ENCODE measurements around the gene LTBP1.

Gene LTBP1

DNA sequence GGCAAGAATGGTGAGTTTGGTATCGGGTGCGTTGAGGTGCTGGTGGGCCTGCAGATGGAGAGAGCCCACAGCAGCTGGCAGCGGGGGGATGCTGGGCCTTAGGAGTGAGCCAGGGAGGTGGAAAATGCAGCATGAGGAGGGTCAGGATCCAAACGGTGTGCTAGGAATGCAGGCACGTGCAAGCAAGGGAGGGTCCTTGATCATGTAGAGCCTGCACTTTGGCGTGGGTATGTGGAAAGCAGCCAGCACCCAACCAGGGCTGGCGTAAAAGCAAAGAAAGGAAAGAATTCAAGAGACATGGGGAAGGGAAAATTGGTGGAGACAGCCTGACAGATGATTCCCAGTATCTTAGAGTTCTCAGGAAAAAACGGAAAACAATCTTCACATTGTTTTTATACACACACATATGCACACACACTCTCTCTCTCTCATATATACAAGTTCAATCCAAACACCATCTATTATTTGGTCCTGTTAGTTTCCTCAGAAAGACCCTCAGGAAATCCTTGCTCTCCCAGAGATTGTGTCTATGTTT, 46.3 kb downstream of the LTBP1 start:
- no peaks in the 10 kb centered on the region for H3K27me3 Mint-ChIP-seq (ENCODE audit: low read depth)
- no peaks in the 10 kb centered on the region for H3K36me3 Mint-ChIP-seq (ENCODE audit: low read depth)
- no peak for DNase-seq (ENCODE audit: low spot score)
- H3K4me1 Mint-ChIP-seq (ENCODE audit: low read depth), result no peaks in the 10 kb centered on the region
- no peak overlapping the region for H3K27ac Mint-ChIP-seq
- no peak overlapping the region for H3K4me3 Mint-ChIP-seq
- no peaks in the 10 kb centered on the region for H3K9me3 Mint-ChIP-seq

DNA sequence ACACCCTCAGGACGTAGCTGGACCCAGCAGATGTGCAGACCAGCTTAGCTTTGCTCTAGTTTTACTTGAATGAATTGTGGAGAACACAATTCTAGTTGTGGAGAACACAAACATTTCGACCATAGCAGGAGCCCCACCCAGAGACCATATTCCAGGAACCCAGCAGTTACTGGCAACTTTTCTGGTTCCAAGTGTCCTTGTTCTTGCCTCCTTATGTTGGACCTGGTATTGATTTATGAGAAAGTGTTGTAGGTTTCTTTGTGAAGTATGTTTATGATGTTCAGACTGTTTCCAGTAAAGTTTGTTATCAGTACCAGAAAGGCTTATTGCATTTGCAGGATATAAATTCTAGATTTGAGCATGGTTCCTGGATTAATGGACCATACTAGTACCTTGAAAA, 51.0 kb downstream of the LTBP1 start:
- Mint-ChIP-seq H3K4me1 (ENCODE audit: low read depth) (no peaks in the 10 kb centered on the region), H3K4me3 (no peak overlapping the region), H3K9me3 (no peaks in the 10 kb centered on the region), H3K36me3 (ENCODE audit: low read depth) (no peaks in the 10 kb centered on the region), H3K27ac (no peak overlapping the region), H3K27me3 (ENCODE audit: low read depth) (no peaks in the 10 kb centered on the region)
- DNase-seq (ENCODE audit: low spot score), result no peak

DNA sequence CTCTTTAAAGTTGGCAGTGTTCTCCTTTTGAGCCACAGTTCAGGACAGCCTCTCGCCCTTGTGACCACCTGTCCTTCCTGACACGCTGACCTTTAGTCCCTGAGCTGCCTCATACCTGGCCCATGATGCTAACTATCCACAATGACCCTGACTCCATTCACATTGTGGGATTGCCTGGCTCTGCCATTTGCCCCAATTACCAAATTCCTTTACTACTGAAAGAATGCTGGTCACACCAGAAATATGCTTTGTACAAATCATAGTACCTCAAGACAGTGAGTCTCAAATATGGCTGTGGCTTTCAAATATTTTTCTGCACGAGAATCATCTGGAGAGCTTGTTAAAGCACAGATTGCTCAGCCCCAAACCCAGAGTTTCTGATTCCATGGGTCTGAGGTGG, 54.2 kb downstream of the LTBP1 start:
- Mint-ChIP-seq H3K27ac (no peak overlapping the region), H3K27me3 (ENCODE audit: low read depth) (no peaks in the 10 kb centered on the region), H3K4me3 (no peak overlapping the region), H3K4me1 (ENCODE audit: low read depth) (no peaks in the 10 kb centered on the region), H3K36me3 (ENCODE audit: low read depth) (no peaks in the 10 kb centered on the region), H3K9me3 (no peaks in the 10 kb centered on the region)
- no peak for DNase-seq (ENCODE audit: low spot score)

DNA sequence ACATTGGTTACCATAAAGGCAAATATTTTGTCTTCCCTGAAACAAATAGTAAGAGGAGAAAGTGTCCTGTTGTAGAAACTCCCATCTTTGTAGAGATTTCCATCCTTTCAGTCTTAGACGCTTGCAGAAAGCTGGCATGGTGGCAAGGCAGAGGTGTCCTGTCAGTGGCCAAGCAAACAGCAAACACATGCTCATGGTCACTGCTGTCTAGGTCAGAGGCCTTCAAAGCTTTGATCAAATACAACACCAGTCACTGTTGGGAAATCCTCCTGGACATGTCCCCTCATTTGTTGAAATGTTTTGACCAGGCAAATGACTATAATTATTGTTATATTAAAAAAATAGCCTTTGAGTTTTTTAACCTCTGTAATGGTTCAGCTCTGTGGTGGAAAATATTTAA, 55.1 kb downstream of the LTBP1 start:
- Mint-ChIP-seq H3K4me1 (ENCODE audit: low read depth) (no peaks in the 10 kb centered on the region), H3K27ac (no peak overlapping the region), H3K4me3 (no peak overlapping the region), H3K9me3 (no peaks in the 10 kb centered on the region), H3K36me3 (ENCODE audit: low read depth) (no peaks in the 10 kb centered on the region), H3K27me3 (ENCODE audit: low read depth) (no peaks in the 10 kb centered on the region)
- no peak for DNase-seq (ENCODE audit: low spot score)

DNA sequence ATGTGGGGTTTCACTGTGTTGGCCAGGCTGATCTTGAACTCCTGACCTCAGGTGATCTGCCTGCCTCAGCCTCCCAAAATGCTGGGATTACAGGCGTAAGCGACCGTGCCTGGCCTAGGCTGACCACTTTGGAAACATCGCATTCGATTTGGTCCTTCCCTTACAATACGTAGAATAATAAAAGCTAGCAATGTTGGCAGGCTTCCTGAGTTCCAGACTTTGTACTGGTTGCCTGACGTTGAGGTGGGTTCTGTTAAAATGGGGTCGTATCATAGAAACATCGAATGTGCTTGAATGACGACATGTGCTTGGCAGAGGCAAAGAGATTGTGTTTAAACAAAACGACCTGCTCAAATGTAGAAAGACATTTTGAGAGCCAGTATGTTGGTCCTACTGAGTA, 56.1 kb downstream of the LTBP1 start:
- no peaks in the 10 kb centered on the region for H3K27me3 Mint-ChIP-seq (ENCODE audit: low read depth)
- no peaks in the 10 kb centered on the region for H3K4me1 Mint-ChIP-seq (ENCODE audit: low read depth)
- no peak overlapping the region for H3K4me3 Mint-ChIP-seq
- DNase-seq (ENCODE audit: low spot score), result no peak
- H3K9me3 Mint-ChIP-seq, result no peaks in the 10 kb centered on the region
- no peaks in the 10 kb centered on the region for H3K36me3 Mint-ChIP-seq (ENCODE audit: low read depth)
- no peak overlapping the region for H3K27ac Mint-ChIP-seq

DNA sequence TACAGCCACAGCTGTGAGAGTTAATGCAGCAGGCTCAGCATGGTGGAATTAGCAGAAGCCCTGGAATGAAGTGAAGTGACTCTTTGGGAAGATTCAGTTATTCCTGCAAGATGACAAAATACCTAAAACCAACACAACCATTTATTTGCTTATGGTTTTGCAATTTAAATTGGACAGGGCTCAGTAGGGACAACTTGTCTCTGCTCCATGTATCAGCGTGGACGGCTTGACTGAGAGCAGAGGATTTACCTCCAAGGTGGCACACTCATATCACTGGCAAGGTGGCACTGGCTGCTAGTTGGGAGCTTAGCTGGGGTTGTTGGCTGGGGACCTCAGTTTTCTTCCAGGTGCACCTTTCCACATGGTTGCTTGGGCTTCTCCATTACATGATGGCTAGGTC, 58.3 kb downstream of the LTBP1 start:
- H3K9me3 Mint-ChIP-seq, result no peaks in the 10 kb centered on the region
- H3K36me3 Mint-ChIP-seq (ENCODE audit: low read depth), result no peaks in the 10 kb centered on the region
- no peak for DNase-seq (ENCODE audit: low spot score)

DNA sequence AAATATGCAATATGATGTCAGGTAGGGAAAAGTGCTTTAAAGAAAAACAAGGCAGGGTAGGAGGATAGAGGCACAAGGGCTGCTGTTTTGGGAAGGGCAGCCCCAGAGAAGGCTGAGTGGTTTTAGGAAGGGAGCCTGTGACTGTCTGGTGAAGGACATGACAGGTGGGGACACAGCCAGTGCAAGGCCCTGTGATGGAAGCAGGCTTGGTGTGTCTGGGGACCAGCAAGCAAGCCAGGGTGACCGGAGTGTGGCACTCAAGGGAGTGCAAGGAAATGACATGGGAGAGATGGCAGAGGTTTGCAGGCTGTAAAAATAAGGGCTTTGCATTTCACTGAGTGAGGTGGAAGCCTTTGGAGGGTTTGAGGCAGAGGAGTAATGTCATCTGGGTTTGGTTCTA, 62.0 kb downstream of the LTBP1 start:
- no peaks in the 10 kb centered on the region for H3K9me3 Mint-ChIP-seq
- H3K36me3 Mint-ChIP-seq (ENCODE audit: low read depth), result no peaks in the 10 kb centered on the region
- no peak overlapping the region for H3K4me3 Mint-ChIP-seq
- no peak overlapping the region for H3K27ac Mint-ChIP-seq
- H3K27me3 Mint-ChIP-seq (ENCODE audit: low read depth), result peaks cover 2% of the 10 kb centered on the region
- no peak for DNase-seq (ENCODE audit: low spot score)
- H3K4me1 Mint-ChIP-seq (ENCODE audit: low read depth), result no peaks in the 10 kb centered on the region

More for the DNA sequence above, 58.3 kb downstream of the LTBP1 start:
- Mint-ChIP-seq H3K4me3 (no peak overlapping the region), H3K27ac (no peak overlapping the region), H3K4me1 (ENCODE audit: low read depth) (no peaks in the 10 kb centered on the region), H3K27me3 (ENCODE audit: low read depth) (peaks cover 2% of the 10 kb centered on the region)

DNA sequence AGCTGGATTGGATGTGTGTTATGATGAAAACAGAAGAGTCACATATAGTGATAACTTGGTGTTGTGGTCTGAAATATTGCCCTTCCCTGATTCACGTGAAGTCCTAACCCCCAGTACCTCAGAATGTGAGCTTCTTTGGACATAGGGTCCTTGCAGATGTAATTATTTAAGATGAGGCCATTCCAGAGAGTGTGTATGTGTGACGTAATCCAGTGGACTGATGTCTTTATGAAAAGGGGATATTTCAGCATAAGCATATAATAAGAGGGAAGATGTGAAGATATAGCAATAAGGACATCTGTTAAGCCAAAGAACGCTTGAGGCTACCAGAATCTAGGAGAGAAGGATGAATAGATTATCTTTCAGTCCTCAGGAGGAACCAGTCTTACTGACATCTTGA, 62.5 kb downstream of the LTBP1 start:
- Mint-ChIP-seq H3K27ac (no peak overlapping the region), H3K36me3 (ENCODE audit: low read depth) (no peaks in the 10 kb centered on the region), H3K4me3 (no peak overlapping the region), H3K27me3 (ENCODE audit: low read depth) (peaks cover 2% of the 10 kb centered on the region), H3K4me1 (ENCODE audit: low read depth) (no peaks in the 10 kb centered on the region), H3K9me3 (no peaks in the 10 kb centered on the region)
- no peak for DNase-seq (ENCODE audit: low spot score)

DNA sequence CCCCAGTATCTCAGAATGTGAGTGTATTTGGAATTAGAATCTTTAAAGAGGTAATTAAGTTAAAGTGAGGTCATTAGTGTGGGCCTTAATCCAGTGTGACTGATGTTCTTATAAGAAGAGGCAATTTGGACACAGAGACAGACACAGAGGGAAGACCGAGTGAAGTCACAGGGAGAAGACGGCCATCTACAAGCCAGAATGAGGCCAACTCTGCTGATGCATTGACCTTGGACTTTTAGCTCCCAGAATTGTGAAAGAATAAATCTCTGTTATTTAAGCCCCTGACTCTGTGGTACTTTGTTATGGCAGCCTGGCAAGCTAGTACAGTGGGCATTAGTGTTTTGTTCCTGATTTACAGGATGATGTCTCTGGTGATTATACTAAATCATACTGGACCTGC, 64.6 kb downstream of the LTBP1 start:
- peaks cover 7% of the 10 kb centered on the region for H3K27me3 Mint-ChIP-seq (ENCODE audit: low read depth)
- no peak overlapping the region for H3K4me3 Mint-ChIP-seq
- H3K9me3 Mint-ChIP-seq, result no peaks in the 10 kb centered on the region
- no peak for DNase-seq (ENCODE audit: low spot score)
- H3K27ac Mint-ChIP-seq, result no peak overlapping the region
- no peaks in the 10 kb centered on the region for H3K36me3 Mint-ChIP-seq (ENCODE audit: low read depth)
- H3K4me1 Mint-ChIP-seq (ENCODE audit: low read depth), result no peaks in the 10 kb centered on the region

DNA sequence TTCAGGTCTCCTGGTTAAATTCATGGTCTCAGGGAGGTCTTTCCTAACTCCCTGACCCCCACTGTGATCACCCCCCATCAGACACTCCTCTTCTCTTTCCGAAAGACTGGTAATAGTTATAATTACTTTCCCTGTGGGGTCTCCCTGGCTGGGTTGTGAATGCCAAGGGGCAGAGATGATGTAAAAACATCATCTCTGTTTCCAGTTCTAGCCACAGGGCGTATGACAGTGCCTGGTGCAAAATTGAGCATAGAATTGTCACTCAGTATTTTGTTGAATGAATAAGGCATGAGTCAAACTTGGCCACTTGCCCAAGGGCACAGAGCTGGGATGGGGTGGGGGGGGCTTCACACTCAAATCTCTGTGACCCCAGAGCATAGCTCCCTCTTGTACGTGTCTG, 65.2 kb downstream of the LTBP1 start:
- no peak overlapping the region for H3K27ac Mint-ChIP-seq
- H3K4me1 Mint-ChIP-seq (ENCODE audit: low read depth), result no peaks in the 10 kb centered on the region
- H3K4me3 Mint-ChIP-seq, result no peak overlapping the region
- peaks cover 7% of the 10 kb centered on the region for H3K27me3 Mint-ChIP-seq (ENCODE audit: low read depth)
- no peaks in the 10 kb centered on the region for H3K36me3 Mint-ChIP-seq (ENCODE audit: low read depth)
- no peak for DNase-seq (ENCODE audit: low spot score)
- no peaks in the 10 kb centered on the region for H3K9me3 Mint-ChIP-seq

DNA sequence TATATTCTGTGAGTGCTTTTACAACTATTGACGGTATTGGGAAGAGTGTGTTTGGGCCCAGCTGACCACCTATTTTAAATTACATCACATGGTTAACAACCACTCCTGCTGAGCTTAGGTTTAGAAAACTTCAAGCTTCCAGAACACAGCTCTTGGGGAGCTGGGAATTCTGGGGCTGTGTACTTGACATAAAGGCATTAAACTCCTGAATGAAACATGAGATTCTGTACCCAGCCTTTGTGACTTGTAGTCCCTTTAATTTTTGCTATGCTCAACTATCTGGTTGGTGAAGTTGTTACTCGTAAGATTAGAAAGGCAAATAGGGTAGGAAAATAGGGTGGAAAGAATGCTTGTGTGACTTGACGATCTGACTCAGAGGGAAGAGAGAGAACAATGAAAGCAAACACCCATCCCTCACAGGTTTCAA, 66.9 kb downstream of the LTBP1 start:
- Mint-ChIP-seq H3K27me3 (ENCODE audit: low read depth) (peaks cover 5% of the 10 kb centered on the region), H3K4me3 (no peak overlapping the region)
- no peak for DNase-seq (ENCODE audit: low spot score)

DNA sequence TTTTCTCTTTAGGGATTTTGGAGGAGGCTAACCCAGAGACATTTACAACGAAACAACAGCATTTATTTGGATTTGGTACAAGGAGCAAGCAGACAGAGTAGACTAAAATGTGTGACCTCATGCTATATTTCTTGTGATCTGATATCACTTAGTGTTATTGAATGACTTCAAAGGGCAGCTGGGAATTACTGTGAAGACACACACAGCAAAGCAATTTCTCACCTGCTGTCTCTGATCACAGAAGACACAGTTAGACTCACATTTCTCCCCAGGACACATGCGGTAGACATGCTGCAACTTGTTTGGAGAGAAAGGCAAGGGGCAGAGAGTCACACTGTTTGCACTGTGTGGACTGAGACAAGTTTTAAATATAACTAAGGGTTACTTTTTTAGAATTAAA, 67.5 kb downstream of the LTBP1 start:
- no peak for DNase-seq (ENCODE audit: low spot score)
- Mint-ChIP-seq H3K9me3 (no peaks in the 10 kb centered on the region), H3K27me3 (ENCODE audit: low read depth) (peaks cover 5% of the 10 kb centered on the region), H3K27ac (no peak overlapping the region), H3K4me3 (no peak overlapping the region), H3K36me3 (ENCODE audit: low read depth) (no peaks in the 10 kb centered on the region), H3K4me1 (ENCODE audit: low read depth) (no peaks in the 10 kb centered on the region)

More for the DNA sequence above, 66.9 kb downstream of the LTBP1 start:
- Mint-ChIP-seq H3K4me1 (ENCODE audit: low read depth) (no peaks in the 10 kb centered on the region), H3K27ac (no peak overlapping the region), H3K9me3 (no peaks in the 10 kb centered on the region), H3K36me3 (ENCODE audit: low read depth) (no peaks in the 10 kb centered on the region)

DNA sequence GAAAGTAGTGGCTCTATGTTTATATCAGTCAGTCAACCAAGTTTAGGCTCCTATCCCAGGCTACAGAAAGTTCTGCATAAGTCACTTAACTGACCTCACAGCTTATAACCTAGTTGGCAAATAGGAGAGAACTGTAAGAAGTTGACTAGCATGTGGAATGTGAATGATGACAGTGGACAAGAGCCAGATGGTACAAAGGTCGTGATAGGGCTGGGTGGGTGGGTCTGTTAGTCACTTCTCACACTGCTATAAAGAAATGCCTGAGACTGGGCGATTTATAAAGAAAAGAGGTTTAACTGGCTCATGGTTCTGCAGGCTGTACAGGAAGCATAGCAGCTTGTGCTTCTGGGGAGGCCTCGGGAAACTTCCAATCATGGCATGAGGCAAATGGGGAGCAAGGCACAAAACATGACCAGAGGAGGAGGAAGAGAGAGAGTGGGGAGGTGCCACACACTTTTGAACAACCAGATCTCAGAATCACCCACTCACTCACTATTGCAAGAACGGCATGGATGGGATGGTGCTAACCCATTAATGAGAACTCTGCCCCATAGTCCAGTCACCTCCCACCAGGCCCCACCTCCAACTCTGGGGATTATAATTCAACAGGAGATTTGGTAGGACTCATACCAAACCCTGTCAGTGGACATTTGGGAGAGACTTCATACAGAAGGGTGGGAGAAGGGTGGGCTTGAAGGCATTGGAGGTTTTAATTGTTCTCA, 68.8 kb downstream of the LTBP1 start:
- H3K27ac Mint-ChIP-seq, result no peak overlapping the region
- no peaks in the 10 kb centered on the region for H3K4me1 Mint-ChIP-seq (ENCODE audit: low read depth)
- peaks cover 5% of the 10 kb centered on the region for H3K27me3 Mint-ChIP-seq (ENCODE audit: low read depth)
- no peak overlapping the region for H3K4me3 Mint-ChIP-seq
- H3K9me3 Mint-ChIP-seq, result no peaks in the 10 kb centered on the region
- no peaks in the 10 kb centered on the region for H3K36me3 Mint-ChIP-seq (ENCODE audit: low read depth)
- DNase-seq (ENCODE audit: low spot score), result no peak

DNA sequence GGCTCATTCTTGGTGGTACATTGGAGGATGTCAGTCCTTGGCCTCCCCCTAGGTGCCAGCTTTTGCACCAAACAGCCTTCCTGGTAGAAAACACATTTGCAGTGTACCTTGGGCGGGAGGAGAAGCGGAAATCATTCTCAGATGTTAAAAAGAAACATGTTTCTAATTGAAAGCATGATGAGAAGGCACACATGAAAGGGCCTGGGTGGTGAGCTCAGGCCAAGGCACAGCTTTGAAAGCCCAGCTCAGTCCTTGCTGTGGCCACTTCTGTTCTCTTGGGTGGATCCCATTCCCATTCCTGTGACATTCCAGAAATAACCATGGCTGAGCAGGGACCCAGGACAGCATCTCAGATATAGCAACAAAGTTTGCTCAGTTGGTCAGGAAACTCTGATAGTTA, 71.5 kb downstream of the LTBP1 start:
- Mint-ChIP-seq H3K27ac (no peak overlapping the region), H3K4me1 (ENCODE audit: low read depth) (no peaks in the 10 kb centered on the region), H3K27me3 (ENCODE audit: low read depth) (peaks cover 20% of the 10 kb centered on the region), H3K36me3 (ENCODE audit: low read depth) (no peaks in the 10 kb centered on the region), H3K4me3 (no peak overlapping the region), H3K9me3 (no peaks in the 10 kb centered on the region)
- no peak for DNase-seq (ENCODE audit: low spot score)

DNA sequence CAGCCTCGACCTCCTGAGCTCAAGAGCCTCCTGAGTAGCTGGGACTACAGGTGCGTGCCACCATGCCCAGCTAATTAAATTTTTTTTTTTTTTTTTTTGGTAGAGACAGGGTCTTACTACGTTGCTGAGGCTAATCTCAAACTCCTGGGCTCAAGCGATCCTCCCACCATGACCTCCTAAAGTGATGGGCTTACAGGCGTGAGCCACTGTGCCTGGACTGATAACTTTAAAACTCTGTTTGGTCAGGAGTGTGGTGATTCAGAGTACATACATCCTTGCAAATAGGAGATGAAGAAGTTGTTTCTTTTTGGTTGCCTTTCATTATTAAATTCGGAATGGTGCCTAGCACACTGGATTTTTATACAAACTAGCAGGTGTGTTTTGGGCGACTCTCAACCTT, 73.0 kb downstream of the LTBP1 start:
- H3K27me3 Mint-ChIP-seq (ENCODE audit: low read depth), result peaks cover 27% of the 10 kb centered on the region
- no peaks in the 10 kb centered on the region for H3K36me3 Mint-ChIP-seq (ENCODE audit: low read depth)
- H3K4me3 Mint-ChIP-seq, result no peak overlapping the region
- no peak overlapping the region for H3K27ac Mint-ChIP-seq
- no peaks in the 10 kb centered on the region for H3K9me3 Mint-ChIP-seq
- DNase-seq (ENCODE audit: low spot score), result no peak
- no peaks in the 10 kb centered on the region for H3K4me1 Mint-ChIP-seq (ENCODE audit: low read depth)
